GM15510 (cell line): Measurements from ENCODE around the gene ATXN7.

Experiments used
- POLR2A ChIP-seq: IDR thresholded peaks from 3 replicates; pipeline ENCODE4 v1.6.1; 2011; ENCODE audit warnings: borderline replicate concordance; ENCODE audit not compliant: insufficient read length; ENCODE audit errors: extremely low read depth

Gene ATXN7

GRCh38 chr3:63876260-63876659 is 12.6 kb downstream of the ATXN7 start:
- TF ChIP-seq POLR2A: no peak

DNA sequence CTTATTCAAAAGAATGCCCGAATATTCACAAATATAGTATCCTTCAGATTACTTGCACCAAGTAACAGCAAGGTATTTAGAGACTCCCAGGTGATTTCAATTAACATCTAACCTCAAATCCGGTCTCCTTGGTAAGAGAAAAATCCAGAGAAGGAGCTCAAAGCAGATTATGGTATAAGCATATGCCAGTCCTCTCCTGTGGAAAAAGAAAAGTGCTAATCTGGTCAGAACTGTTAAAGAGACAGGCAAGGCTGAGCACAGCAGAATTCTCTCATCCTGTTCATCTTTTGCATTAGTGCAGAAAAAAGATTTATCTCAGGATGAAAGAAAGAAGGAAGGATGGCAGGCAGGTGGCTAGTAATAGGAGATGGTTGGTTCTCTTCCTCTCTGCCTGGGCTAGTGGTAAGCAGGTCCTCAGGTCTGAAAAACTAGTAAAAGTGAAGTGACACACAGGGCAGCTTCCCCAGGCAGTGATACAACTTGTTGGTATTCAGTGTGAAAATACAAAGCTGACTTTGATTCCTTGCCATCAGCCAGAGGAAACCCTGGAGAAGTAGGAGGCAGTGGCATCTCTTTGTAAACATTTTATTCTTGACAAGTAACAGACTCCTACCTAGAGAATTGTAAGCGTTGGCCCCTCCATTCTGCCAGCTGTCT is 14.2 kb downstream of the ATXN7 start:
- TF ChIP-seq POLR2A: no peak

- no peak for TF ChIP-seq POLR2A
Measured at GRCh38 chr3:63878394-63879060, 14.9 kb downstream of the ATXN7 start.

DNA sequence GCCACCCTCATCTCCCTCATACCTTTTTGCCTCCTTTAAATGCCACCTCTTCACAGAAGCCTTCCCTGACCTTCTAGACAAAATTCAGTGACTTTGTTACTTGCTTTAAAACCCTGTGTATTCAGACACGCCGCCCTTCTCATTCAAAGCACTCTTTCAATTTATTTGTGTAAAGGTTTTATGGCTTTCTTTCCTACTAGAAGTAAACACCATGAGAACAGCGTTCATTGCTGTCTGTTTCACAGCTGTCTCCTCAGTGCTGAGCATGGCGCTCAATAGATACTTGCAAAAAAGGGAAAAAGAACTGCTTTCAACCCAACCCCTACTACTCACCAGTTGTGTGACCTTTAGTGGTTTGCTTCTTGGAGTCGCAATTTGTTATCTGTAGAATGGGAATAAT is 17.0 kb downstream of the ATXN7 start:
- no peak for TF ChIP-seq POLR2A

DNA sequence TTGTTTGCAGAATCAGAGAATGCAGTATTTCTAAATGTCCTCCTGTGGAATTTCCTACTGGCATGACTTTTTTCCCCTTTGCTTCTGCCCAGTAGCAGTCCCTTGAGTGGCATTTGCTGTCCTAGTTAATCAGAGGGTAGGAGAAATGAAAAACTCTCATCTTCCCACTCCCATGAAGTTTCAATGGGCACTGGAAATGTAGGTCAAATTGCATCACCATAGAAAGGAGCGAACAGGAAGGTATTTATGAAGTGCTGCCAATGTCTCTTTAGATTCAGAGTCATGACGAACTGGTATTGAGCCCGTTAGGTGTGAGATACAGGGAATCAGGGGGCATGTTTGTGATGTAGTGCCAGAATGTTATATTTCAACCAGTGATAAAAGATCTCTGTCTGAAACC is 23.2 kb downstream of the ATXN7 start:
- no peak for TF ChIP-seq POLR2A

DNA sequence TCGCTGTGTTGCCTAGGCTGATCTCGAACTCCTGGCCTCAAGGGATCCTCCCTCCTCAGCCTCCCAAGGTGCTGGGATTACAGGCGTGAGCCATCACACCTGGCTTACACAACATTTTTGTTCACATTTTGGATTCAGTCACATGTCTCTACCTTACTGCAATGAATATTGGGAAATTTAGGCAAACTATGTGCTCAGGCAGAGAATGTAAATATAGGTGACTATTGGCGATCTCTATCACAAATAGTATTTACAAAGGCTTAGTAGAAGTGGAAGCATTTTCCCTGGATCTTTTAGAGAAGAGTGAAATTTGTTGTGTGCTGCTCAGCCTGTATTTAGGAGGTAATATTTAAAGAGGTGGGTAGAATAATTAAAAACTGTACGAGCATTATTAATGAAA is 27.9 kb downstream of the ATXN7 start:
- TF ChIP-seq POLR2A: no peak

GRCh38 chr3:63892773-63893352 is 29.2 kb downstream of the ATXN7 start:
- no peak for TF ChIP-seq POLR2A

GRCh38 chr3:63895422-63896189 is 31.9 kb downstream of the ATXN7 start:
- no peak for TF ChIP-seq POLR2A

DNA sequence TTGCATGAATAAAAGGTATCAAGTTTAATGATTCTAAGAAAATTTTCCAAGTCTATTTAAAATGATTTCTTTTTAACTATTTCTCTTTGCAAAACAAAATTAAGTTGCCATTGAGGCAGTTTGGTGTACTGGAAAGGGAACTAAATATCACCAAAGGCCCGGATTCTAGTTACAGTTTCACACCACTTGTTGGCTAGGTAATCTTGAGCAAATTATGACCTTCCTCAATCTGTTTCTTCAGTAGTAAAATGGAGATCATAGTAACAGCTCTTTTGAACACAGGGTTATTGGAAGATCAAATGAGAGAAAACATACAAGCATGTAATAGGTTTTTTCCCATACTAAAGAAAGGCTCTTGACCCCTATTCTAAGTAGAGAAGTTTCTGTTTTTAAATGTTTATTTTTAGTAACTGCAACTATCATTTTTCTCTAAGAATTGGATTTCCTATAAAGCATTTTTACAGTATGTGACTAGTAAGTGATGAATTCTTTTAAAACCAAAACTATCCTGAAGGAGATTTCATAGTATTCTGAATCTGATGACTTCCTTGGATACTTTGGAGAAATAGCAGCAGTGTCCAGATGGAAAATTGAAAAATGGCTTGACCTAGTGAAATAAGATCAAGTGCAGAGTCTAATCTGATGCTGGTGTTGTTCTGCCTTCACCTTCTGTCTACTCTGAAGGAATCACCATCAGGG is 32.8 kb downstream of the ATXN7 start:
- no peak for TF ChIP-seq POLR2A

DNA sequence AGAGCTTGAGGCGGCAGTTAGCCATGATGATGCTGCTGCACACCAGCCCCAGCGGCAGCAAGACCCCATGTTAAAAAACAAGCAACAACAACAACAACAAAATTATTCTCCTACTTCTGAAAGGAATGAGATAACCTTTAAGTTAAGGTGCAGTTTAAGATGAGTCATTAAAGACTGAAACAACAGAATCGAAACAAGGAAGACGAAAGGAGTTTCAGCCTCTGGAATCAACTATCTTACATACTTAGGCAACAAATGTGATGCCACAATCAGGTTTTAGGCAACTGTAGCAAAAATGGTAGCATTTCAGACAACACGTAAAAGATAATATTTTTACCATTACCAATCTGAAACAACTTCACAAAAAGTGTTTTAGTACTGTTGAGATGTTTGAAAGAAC is 36.3 kb downstream of the ATXN7 start:
- no peak for TF ChIP-seq POLR2A

- TF ChIP-seq POLR2A: no peak
Measured at GRCh38 chr3:63900459-63900858, 36.8 kb downstream of the ATXN7 start.

DNA sequence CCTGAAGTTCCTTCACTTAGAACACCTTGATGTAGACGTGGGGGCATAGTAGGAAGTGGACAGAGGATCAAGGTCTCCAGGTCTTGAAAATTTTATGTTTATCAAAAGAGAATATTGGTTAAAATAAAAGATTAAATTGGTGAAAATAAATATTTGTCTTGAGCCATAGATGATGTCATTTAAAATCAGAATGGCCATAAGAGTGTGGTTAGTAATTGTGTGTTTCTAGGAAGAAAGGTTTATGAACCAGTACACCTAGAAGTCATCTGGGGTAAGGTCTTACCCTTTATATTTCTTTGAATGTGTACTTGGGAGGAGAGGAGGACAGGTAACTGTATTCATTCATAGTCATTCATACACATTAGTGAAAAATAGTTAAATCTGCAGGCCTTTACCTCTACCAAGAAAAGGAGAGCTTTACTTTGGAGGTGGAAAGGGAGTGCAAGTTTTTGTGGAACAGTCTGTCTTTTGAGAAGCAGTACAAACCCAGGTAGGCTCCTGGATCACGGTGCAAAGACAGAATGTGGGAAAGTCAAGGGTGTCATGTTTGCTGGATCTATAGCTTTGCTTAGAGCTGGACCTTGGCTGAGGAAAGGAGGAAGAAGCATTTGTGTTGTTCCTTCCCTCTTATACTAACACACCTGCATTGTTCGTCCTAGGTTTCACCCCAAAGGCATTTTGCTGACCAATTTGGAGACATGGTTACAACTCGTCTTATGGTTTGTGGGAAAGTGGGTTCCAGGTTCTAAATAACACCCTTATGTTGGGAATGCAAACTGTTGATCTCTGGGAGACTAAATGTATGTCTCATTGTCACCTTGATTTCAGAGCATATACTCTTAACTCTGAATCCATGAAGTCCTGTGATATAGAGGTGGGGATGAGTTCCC is 42.3 kb downstream of the ATXN7 start:
- TF ChIP-seq POLR2A: no peak

- no peak for TF ChIP-seq POLR2A
Measured at GRCh38 chr3:63908081-63908736, 44.5 kb downstream of the ATXN7 start.
